GM21576 (cell line): ENCODE measurements around the gene TDRD15.
"Not testable (repeated sequence)": the region's sequence is repeated elsewhere in the genome, so short reads cannot be mapped to it uniquely, and the experiment has no call there.

ENCODE experiments used
- ATAC-seq: cut with Tn5 transposase; IDR thresholded peaks from one replicate; pipeline ENCODE4 v1.9.1; 2021; ENCODE audit warnings: mild to moderate bottlenecking, moderate library complexity; ENCODE audit not compliant: unreplicated experiment

The TDRD15 gene

GRCh38 chr2:21142149-21142548, 18.4 kb downstream of the TDRD15 start:
- no peak for ATAC-seq

GRCh38 chr2:21146638-21147037, 22.9 kb downstream of the TDRD15 start:
- no peak for ATAC-seq

DNA sequence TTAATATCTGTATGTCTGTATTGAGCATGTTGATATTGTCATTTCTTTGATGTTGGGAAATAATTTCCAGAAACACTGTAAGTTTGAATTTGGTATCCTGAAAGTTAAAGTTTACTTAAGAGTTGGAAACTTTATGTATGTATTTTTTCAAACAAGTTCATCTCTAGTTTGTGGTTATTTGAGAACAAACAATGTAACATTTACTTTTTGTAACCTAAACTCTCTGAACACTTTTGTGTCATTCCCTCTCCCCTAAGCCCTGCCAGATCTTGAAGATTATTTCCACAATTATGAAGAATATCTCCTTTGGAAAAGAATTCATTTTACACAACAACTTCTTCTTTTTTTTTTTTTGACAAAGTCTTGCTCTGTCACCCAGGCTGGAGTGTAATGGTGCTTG, 24.9 kb downstream of the TDRD15 start:
- no peak for ATAC-seq

DNA sequence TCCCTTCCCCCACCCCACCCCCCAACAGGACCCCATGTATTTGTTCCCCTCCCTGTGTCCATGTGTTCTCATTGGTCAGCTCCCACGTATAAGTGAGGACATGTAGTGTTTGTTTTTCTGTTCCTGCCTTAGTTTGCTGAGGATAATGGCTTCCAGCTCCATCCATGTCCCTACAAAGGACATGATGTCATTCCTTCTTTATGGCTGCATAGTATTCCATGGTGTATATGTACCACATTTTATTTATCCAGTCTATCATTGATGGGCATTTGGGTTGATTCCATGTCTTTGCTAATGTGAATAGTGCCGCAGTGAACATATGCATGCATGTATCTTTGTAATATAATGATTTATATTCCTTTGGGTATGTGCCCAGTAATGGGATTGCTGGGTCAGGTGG, 27.5 kb downstream of the TDRD15 start:
- ATAC-seq, result not testable (repeated sequence)

- no peak for ATAC-seq
These were observed 31.8 kb downstream of the TDRD15 start for GRCh38 chr2:21155365-21156136.

GRCh38 chr2:21161122-21161521, 37.4 kb downstream of the TDRD15 start:
- no peak for ATAC-seq

GRCh38 chr2:21161832-21162614, 38.3 kb downstream of the TDRD15 start:
- ATAC-seq, result no peak

DNA sequence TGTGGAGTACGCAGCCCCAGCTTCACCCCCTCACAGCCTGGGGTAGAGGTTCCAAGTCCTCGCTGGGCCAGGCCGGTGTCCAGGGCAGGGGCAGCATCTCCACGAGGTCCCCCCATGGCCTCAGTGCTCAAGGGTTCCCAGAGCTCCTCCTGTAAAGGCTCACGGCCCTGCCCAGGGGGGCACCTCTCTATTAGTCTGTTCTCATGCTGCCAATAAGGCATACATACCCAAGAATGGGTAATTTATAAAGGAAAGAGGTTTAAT, 38.8 kb downstream of the TDRD15 start:
- no peak for ATAC-seq

GRCh38 chr2:21163213-21163612, 39.4 kb downstream of the TDRD15 start:
- ATAC-seq, result no peak

DNA sequence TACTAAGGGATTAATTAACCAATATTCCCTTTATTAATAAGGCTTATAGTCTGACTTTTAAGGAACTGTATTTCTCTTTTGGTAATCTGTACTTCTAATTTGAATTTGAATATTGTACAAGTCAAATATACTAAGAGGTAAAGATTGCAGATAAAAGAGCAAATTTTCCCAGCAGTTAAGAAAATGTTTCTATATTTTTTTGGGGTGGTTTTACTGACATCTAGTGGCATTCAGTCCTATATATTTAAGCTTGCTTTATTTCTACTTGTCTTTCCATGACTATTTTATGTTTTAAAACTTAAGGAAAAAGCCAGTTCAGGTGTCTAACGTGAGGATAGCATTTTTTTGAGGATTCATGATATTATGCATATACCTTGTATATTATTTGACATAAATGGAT, 41.6 kb downstream of the TDRD15 start:
- ATAC-seq, result no peak

- no peak for ATAC-seq
These were observed 52.3 kb downstream of the TDRD15 start for GRCh38 chr2:21175895-21176646.

- ATAC-seq, result no peak
These were observed 58.2 kb downstream of the TDRD15 start for GRCh38 chr2:21181957-21182356.

DNA sequence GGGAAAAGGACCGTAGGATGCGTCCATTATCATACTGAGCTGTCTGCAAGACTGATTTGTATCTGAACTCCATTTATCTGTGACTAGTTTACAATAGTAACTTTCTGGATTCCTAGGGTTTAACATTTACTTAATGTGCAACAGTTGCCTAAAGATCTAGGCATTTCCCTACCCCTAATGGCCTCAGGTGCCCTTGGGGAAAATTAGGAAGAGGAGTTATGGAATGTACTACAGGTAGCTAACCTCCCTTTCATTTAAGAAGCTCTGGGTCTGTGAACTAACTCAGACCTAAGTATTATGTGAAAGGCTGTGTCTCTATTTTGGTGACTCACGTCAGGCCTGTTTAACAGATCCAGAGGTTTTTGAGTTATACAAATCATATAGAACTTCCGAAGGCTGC, 59.5 kb downstream of the TDRD15 start:
- no peak for ATAC-seq

DNA sequence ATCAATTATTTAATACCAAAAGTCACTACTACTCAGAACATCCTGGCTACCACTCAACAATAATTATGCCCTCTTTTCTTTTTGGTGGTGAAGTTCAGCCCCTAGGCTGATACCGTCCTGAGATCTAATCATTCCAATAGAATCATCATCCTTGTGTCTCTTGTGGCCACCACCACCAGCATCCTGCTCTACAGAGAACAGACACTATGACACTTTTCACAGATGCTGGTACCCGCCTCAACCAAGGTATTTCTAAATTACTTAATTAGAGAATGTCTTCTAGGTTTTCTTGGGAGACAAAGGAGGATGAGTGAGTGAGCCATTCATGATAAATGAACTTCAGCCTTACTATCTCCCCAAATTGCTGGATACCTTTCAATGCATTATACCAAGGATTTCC, 60.0 kb downstream of the TDRD15 start:
- ATAC-seq, result no peak

- ATAC-seq, result no peak
These were observed 67.8 kb downstream of the TDRD15 start for GRCh38 chr2:21191535-21191934.
